HCT116 (cell line): ENCODE measurements around the gene CCDC9B. TPM values are rescaled to one million over a fixed set of nuclear protein-coding genes. Genes with fewer than 3 reads are reported as not detected.

Experiments used
- ATAC-seq: fragments of 200-7000 bp; cut with Tn5 transposase; 2 replicates; pipeline ENCODE4 v1.9.1; 2020; ENCODE audit warnings: mild to moderate bottlenecking, moderate library complexity
- BruUV-seq: library from RNA; stranded (reverse); fragments of 400-500 nt; replicated peaks from 2 replicates; lab custom pipeline; 2021; lab: Mats Ljungman, UMichigan
- CTCF ChIA-PET: fragments of 300-600 bp; sonication (Branson Sonifier 250); formaldehyde crosslinking; loops from one replicate; lab custom pipeline; 2021; ENCODE audit warnings: antibody characterized with exemption; lab: Charles Lee
- POLR2A ChIA-PET: fragments of 300-600, 350-600 bp; sonication (Branson Sonifier 250); formaldehyde crosslinking; loops from one replicate; lab custom pipeline; 2021; ENCODE audit warnings: antibody characterized with exemption; lab: Charles Lee
- RAD21 ChIA-PET, 2 experiments: fragments of 300-600 bp; sonication (Branson Sonifier 250); formaldehyde crosslinking; loops; one replicate each; lab custom pipeline; 2023; ENCODE audit warnings: low total read pairs in 2 of 2; ENCODE audit not compliant: uncharacterized antibody in 2 of 2, unreplicated experiment in 2 of 2, low non-redundant PET in 1 of 2; lab: Charles Lee
- DNase-seq: peaks from one replicate; pipeline ENCODE4 v3.0.0-alpha.2; 2010; ENCODE audit warnings: low read depth, low spot score
- H2AFZ ChIP-seq: fragments of 200-600 bp; shearing (Covaris generic), sonication (generic); 2 replicates; pipeline ENCODE4 v1.6.1; 2017; ENCODE audit warnings: low read depth, mixed run types, mixed read lengths, antibody characterized with exemption, low read length; ENCODE audit not compliant: poor library complexity, severe bottlenecking
- H3K27ac ChIP-seq: 2 replicates; pipeline ENCODE4 v1.5.1; 2012; ENCODE audit warnings: low read depth, low read length
- H3K27me3 ChIP-seq: fragments of 200-600 bp; sonication (generic); 2 replicates; pipeline ENCODE4 v1.6.1; 2016; ENCODE audit warnings: mixed run types, low read length, mixed read lengths; ENCODE audit not compliant: insufficient read depth
- H3K36me3 ChIP-seq, 2 experiments: fragments of 200-500 bp in 1 of 2; fragments of 200-600 bp in 1 of 2; sonication (Bioruptor generic) in 1 of 2; sonication (generic) in 1 of 2; 2 replicates each; pipeline versions ENCODE4 v1.5.1 to v1.6.1; 2014 to 2016; ENCODE audit warnings: low read length in 2 of 2, inconsistent platforms in 1 of 2, mixed read lengths in 1 of 2, mixed run types in 1 of 2; ENCODE audit not compliant: insufficient read depth in 2 of 2, control insufficient read depth in 1 of 2
- H3K4me1 ChIP-seq, 2 experiments: fragments of 200-600 bp in 1 of 2; sonication (generic) in 1 of 2; 2 replicates each; pipeline versions ENCODE4 v1.5.1 to v1.6.1; 2012 to 2017; ENCODE audit warnings: low read length in 2 of 2, inconsistent platforms in 1 of 2, mild to moderate bottlenecking in 1 of 2, mixed read lengths in 1 of 2, mixed run types in 1 of 2, moderate library complexity in 1 of 2; ENCODE audit not compliant: insufficient read depth in 2 of 2, control insufficient read depth in 1 of 2
- H3K4me2 ChIP-seq: fragments of 200-600 bp; sonication (generic); 2 replicates; pipeline ENCODE4 v1.6.1; 2017; ENCODE audit warnings: mixed run types, low read length, mixed read lengths
- H3K4me3 ChIP-seq, 2 experiments: fragments of 200-600 bp in 1 of 2; sonication (generic) in 1 of 2; replicated peaks in 1 of 2; 2 replicates each; pipeline ENCODE4 v1.5.1; 2011 to 2016; ENCODE audit warnings: low read length in 2 of 2, control low read depth in 1 of 2, low read depth in 1 of 2, mild to moderate bottlenecking in 1 of 2, mixed read lengths in 1 of 2, mixed run types in 1 of 2
- H3K79me2 ChIP-seq: fragments of 200-600 bp; sonication (generic); 2 replicates; pipeline ENCODE4 v1.6.1; 2017; ENCODE audit warnings: mild to moderate bottlenecking, mixed run types, low read length, moderate library complexity, mixed read lengths; ENCODE audit not compliant: insufficient read depth
- H3K9ac ChIP-seq: fragments of 200-600 bp; sonication (generic); 2 replicates; pipeline ENCODE4 v1.6.1; 2016; ENCODE audit warnings: low read length, mixed read lengths
- H3K9me2 ChIP-seq: fragments of 200-600 bp; sonication (generic), shearing (Covaris generic); 2 replicates; pipeline ENCODE4 v1.6.1; 2017; ENCODE audit warnings: mixed run types, mild to moderate bottlenecking, moderate library complexity; ENCODE audit not compliant: insufficient read depth
- H3K9me3 ChIP-seq, 2 experiments: fragments of 200-500 bp in 1 of 2; fragments of 200-600 bp in 1 of 2; sonication (Bioruptor generic) in 1 of 2; sonication (generic) in 1 of 2; 2 replicates each; pipeline ENCODE4 v1.6.1; 2014 to 2017; ENCODE audit warnings: low read length in 2 of 2, mixed read lengths in 2 of 2, inconsistent platforms in 1 of 2, low read depth in 1 of 2, mild to moderate bottlenecking in 1 of 2, mixed run types in 1 of 2, moderate library complexity in 1 of 2; ENCODE audit not compliant: control insufficient read depth in 1 of 2, insufficient read depth in 1 of 2
- H4K20me1 ChIP-seq: fragments of 200-600 bp; sonication (generic), shearing (Covaris generic); 2 replicates; pipeline ENCODE4 v1.6.1; 2017; ENCODE audit warnings: mixed run types, mild to moderate bottlenecking, moderate library complexity; ENCODE audit not compliant: insufficient read depth
- CBX3 ChIP-seq: IDR thresholded peaks from 2 replicates; pipeline ENCODE4 v1.6.1; 2012; ENCODE audit warnings: low read depth
- CEBPB ChIP-seq: IDR thresholded peaks from 2 replicates; pipeline ENCODE4 v1.6.1; 2012; ENCODE audit warnings: low read depth
- CTCF ChIP-seq, 3 experiments: fragments of 200-600 bp in 1 of 3; sonication (generic) in 1 of 3; IDR thresholded peaks in 2 of 3; conservative IDR thresholded peaks in 1 of 3; 2 replicates each; pipeline ENCODE4 v1.5.1; 2012 to 2017; ENCODE audit warnings: low read depth in 2 of 3, low read length in 2 of 3, antibody characterized with exemption in 1 of 3, borderline replicate concordance in 1 of 3, control low read depth in 1 of 3, mild to moderate bottlenecking in 1 of 3, mixed read lengths in 1 of 3, mixed run types in 1 of 3, moderate library complexity in 1 of 3; ENCODE audit not compliant: insufficient read depth in 1 of 3
- ELF1 ChIP-seq: IDR thresholded peaks from 2 replicates; pipeline ENCODE4 v1.6.1; 2012; ENCODE audit warnings: low read depth, borderline replicate concordance
- EZH2 ChIP-seq: fragments of 200-600 bp; sonication (generic); IDR thresholded peaks from 2 replicates; pipeline ENCODE4 v1.6.1; 2017; ENCODE audit warnings: antibody characterized with exemption, mixed run types
- EZH2phosphoT487 ChIP-seq: fragments of 200-600 bp; IDR thresholded peaks from 2 replicates; pipeline ENCODE4 v1.6.1; 2018; ENCODE audit warnings: antibody characterized with exemption, borderline replicate concordance
- FOSL1 ChIP-seq: IDR thresholded peaks from 2 replicates; pipeline ENCODE4 v1.6.1; 2012; ENCODE audit warnings: low read depth
- JUND ChIP-seq: IDR thresholded peaks from 2 replicates; pipeline ENCODE4 v1.6.1; 2012
- POLR2AphosphoS5 ChIP-seq: IDR thresholded peaks from 2 replicates; pipeline ENCODE4 v1.6.1; 2011; ENCODE audit warnings: mild to moderate bottlenecking, low read depth, low read length, moderate library complexity
- RAD21 ChIP-seq: IDR thresholded peaks from 2 replicates; pipeline ENCODE4 v1.6.1; 2012; ENCODE audit warnings: low read depth, mild to moderate bottlenecking
- SIN3A ChIP-seq: IDR thresholded peaks from 2 replicates; pipeline ENCODE4 v1.6.1; 2012; ENCODE audit warnings: low read depth
- SP1 ChIP-seq: IDR thresholded peaks from 2 replicates; pipeline ENCODE4 v1.6.1; 2012; ENCODE audit warnings: low read depth
- SRF ChIP-seq: IDR thresholded peaks from 2 replicates; pipeline ENCODE4 v1.6.1; 2012; ENCODE audit warnings: low read depth
- TCF7L2 ChIP-seq: IDR thresholded peaks from 2 replicates; pipeline ENCODE4 v1.7.0; 2011; ENCODE audit warnings: borderline replicate concordance, inconsistent platforms; ENCODE audit not compliant: insufficient read depth, insufficient read length; ENCODE audit errors: extremely low read depth
- YY1 ChIP-seq: IDR thresholded peaks from 2 replicates; pipeline ENCODE4 v1.6.1; 2011; ENCODE audit warnings: low read length, low read depth, moderate library complexity, mild to moderate bottlenecking; ENCODE audit not compliant: insufficient replicate concordance; ENCODE audit errors: extremely low read depth
- ZFX ChIP-seq: fragments of 450-650 bp; IDR thresholded peaks from 2 replicates; pipeline ENCODE4 v1.6.1; 2017
- ZNF274 ChIP-seq: fragments of 200-500 bp; sonication (Bioruptor generic); IDR thresholded peaks from 2 replicates; pipeline ENCODE4 v1.6.1; 2014; ENCODE audit warnings: mild to moderate bottlenecking, low read depth, low read length, inconsistent platforms
- intact Hi-C: fragments of 100-400 bp; cut with micrococcal nuclease; formaldehyde crosslinking; loops from 2 replicates; pipeline ENCODE4 v1.10.0; 2022
- total RNA-seq: library from RNA; stranded (reverse); gene quantifications from one replicate; pipeline ENCODE4 v1.2.1, GENCODE V29; 2021; ENCODE audit not compliant: unreplicated experiment
- TF ChIP-seq, protein P1 (sequence below): IDR thresholded peaks from 2 replicates; pipeline ENCODE4 v1.6.1; 2012
- TF ChIP-seq, protein P2 (sequence below): IDR thresholded peaks from 2 replicates; pipeline ENCODE4 v1.6.1; 2011; ENCODE audit warnings: mild to moderate bottlenecking, low read length, moderate library complexity; ENCODE audit not compliant: insufficient replicate concordance; ENCODE audit errors: extremely low read depth

The CCDC9B gene
- total RNA-seq, 1 experiment from 2014 or later = 15.6 TPM

GRCh38 chr15:40369971-40370370 lies 29.2 kb upstream of the CCDC9B start:
- no peaks in the 10 kb centered on the region for H3K79me2 ChIP-seq
- RAD21 ChIA-PET = no interaction called here

More at GRCh38 chr15:40369971-40370370, 29.2 kb upstream of the CCDC9B start:
- ChIA-PET POLR2A (no interaction called here), CTCF (no interaction called here)
- TF ChIP-seq, protein P1, sequence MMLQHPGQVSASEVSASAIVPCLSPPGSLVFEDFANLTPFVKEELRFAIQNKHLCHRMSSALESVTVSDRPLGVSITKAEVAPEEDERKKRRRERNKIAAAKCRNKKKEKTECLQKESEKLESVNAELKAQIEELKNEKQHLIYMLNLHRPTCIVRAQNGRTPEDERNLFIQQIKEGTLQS = no peak
- TF ChIP-seq EZH2 (no peak), ELF1 (no peak), SIN3A (no peak), ZFX (no peak), FOSL1 (no peak), CTCF (IDR thresholded peaks at IDR 0.05 in 2 of 3, conservative IDR thresholded peaks at IDR 0.05 in 1 of 3; ENCODE audit: borderline replicate concordance in 1 of 3, insufficient read depth in 1 of 3, low read depth in 2 of 3, low read length in 2 of 3) (no peak), CBX3 (no peak), TCF7L2 (no peak), RAD21 (no peak), POLR2AphosphoS5 (no peak), JUND (no peak), CEBPB (no peak), EZH2phosphoT487 (no peak), ZNF274 (no peak), SP1 (no peak), SRF (no peak), YY1 (no peak)
- TF ChIP-seq, protein P2, sequence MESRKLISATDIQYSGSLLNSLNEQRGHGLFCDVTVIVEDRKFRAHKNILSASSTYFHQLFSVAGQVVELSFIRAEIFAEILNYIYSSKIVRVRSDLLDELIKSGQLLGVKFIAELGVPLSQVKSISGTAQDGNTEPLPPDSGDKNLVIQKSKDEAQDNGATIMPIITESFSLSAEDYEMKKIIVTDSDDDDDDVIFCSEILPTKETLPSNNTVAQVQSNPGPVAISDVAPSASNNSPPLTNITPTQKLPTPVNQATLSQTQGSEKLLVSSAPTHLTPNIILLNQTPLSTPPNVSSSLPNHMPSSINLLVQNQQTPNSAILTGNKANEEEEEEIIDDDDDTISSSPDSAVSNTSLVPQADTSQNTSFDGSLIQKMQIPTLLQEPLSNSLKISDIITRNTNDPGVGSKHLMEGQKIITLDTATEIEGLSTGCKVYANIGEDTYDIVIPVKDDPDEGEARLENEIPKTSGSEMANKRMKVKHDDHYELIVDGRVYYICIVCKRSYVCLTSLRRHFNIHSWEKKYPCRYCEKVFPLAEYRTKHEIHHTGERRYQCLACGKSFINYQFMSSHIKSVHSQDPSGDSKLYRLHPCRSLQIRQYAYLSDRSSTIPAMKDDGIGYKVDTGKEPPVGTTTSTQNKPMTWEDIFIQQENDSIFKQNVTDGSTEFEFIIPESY = no peak
- intact Hi-C loops = no loop called here
- H3K27me3 ChIP-seq = no peaks in the 10 kb centered on the region
- H3K4me1 ChIP-seq = peaks cover 7 to 16% of the 10 kb centered on the region in 2 experiments; a peak in 3 of 4 replicates
- BruUV-seq = no TSS peak
- H3K4me3 ChIP-seq = no peak overlapping the region
- no peak overlapping the region for H3K27ac ChIP-seq
- H2AFZ ChIP-seq = no peak overlapping the region
- no peaks in the 10 kb centered on the region for H3K9me3 ChIP-seq
- ATAC-seq = no peak
- H3K9me2 ChIP-seq = no peaks in the 10 kb centered on the region
- no peaks in the 10 kb centered on the region for H4K20me1 ChIP-seq
- H3K9ac ChIP-seq = no peak overlapping the region
- DNase-seq = no peak
- no peaks in the 10 kb centered on the region for H3K36me3 ChIP-seq
- no peak overlapping the region for H3K4me2 ChIP-seq
